Activated gamma-delta T cell treated with anti-CD3 and anti-CD28 coated beads, Interleukin-2, amount 50 U/mL, for 16 hours (primary cell): Measurements from ENCODE around the gene WNT3A.

Experiments used
- DNase-seq: peaks from one replicate; pipeline ENCODE4 v3.0.0-alpha.2; 2020; ENCODE audit warnings: low read depth

WNT3A gene

GRCh38 chr1:228048659-228049298, 42.0 kb downstream of the WNT3A start:
- no peak for DNase-seq

GRCh38 chr1:228050571-228051231, 43.9 kb downstream of the WNT3A start:
- no peak for DNase-seq

GRCh38 chr1:228058172-228058948, 51.6 kb downstream of the WNT3A start:
- DNase-seq: no peak

- DNase-seq: no peak
Measured at GRCh38 chr1:228058949-228059633, 52.3 kb downstream of the WNT3A start.

- peak; percentile 36 for DNase-seq
Measured at GRCh38 chr1:228059634-228060457, 53.0 kb downstream of the WNT3A start.

GRCh38 chr1:228060458-228061190, 53.8 kb downstream of the WNT3A start:
- DNase-seq: no peak

- no peak for DNase-seq
Measured at GRCh38 chr1:228061411-228062084, 54.8 kb downstream of the WNT3A start.

- DNase-seq: no peak
Measured at GRCh38 chr1:228062085-228062791, 55.4 kb downstream of the WNT3A start.

- no peak for DNase-seq
Measured at GRCh38 chr1:228062812-228063211, 56.0 kb downstream of the WNT3A start.

GRCh38 chr1:228063251-228064191, 56.7 kb downstream of the WNT3A start:
- no peak for DNase-seq

- no peak for DNase-seq
Measured at GRCh38 chr1:228064296-228064695, 57.5 kb downstream of the WNT3A start.

- DNase-seq: no peak
Measured at GRCh38 chr1:228064741-228065542, 58.1 kb downstream of the WNT3A start.

- DNase-seq: no peak
Measured at GRCh38 chr1:228065543-228066347, 58.9 kb downstream of the WNT3A start.

GRCh38 chr1:228066416-228066815, 59.6 kb downstream of the WNT3A start:
- DNase-seq: no peak

- DNase-seq: no peak
Measured at GRCh38 chr1:228066891-228067654, 60.3 kb downstream of the WNT3A start.

GRCh38 chr1:228068359-228068758, 61.6 kb downstream of the WNT3A start:
- no peak for DNase-seq
